ENCODE data around the gene EFCAB8.

GRCh38 chr20:32891491-32891890 is 32.8 kb downstream of the EFCAB8 start:
- TF ChIP-seq EZH2 (IDR thresholded peaks at IDR 0.05; ENCODE audit: borderline replicate concordance, low read length), result no peak
- no peak for TF ChIP-seq CTCF (IDR thresholded peaks at IDR 0.05; ENCODE audit: low read length)
